Thyroid gland (tissue), 4 donors: ENCODE results near the gene SPOCK2. TPM values are rescaled to one million over a fixed set of nuclear protein-coding genes. Genes with fewer than 3 reads are reported as not detected.

ENCODE experiments used
- DNase-seq, 2 donors: peaks; one replicate each; pipeline ENCODE4 v3.0.0-alpha.2; 2019
- H3K27ac ChIP-seq, 3 donors: fragments of 200-600 bp; sonication (generic); 1 replicate in 2 of 3; 2 replicates in 1 of 3; pipeline ENCODE4 v1.5.1; 2016 to 2019; ENCODE audit warnings: mild to moderate bottlenecking in 1 of 3, moderate library complexity in 1 of 3
- H3K27me3 ChIP-seq: fragments of 200-600 bp; sonication (generic); one replicate; pipeline ENCODE4 v1.5.1; 2019
- H3K36me3 ChIP-seq, 2 donors: fragments of 200-600 bp; sonication (generic); one replicate each; pipeline ENCODE4 v1.5.1; 2016 to 2019
- H3K4me1 ChIP-seq, 2 donors: fragments of 200-600 bp; sonication (generic); one replicate each; pipeline ENCODE4 v1.5.1; 2017 to 2019
- H3K4me3 ChIP-seq, 3 donors: fragments of 200-600 bp; sonication (generic); replicated peaks in 1 of 3; 1 replicate in 2 of 3; 2 replicates in 1 of 3; pipeline ENCODE4 v1.5.1; 2016; ENCODE audit warnings: mild to moderate bottlenecking in 1 of 3
- H3K9me3 ChIP-seq: fragments of 200-600 bp; sonication (generic); one replicate; pipeline ENCODE4 v1.5.1; 2017
- CTCF ChIP-seq, 6 experiments: fragments of 200-600 bp in 3 of 6; fragments of 450-650 bp in 3 of 6; sonication (generic) in 3 of 6; IDR thresholded peaks; one replicate each; pipeline ENCODE4 v1.5.1; 2016 to 2019; ENCODE audit warnings: antibody characterized with exemption in 6 of 6, mild to moderate bottlenecking in 2 of 6, inconsistent platforms in 1 of 6, moderate library complexity in 1 of 6
- POLR2A ChIP-seq, 2 donors: fragments of 450-650 bp; IDR thresholded peaks; one replicate each; pipeline ENCODE4 v1.6.1; 2017; ENCODE audit warnings: antibody characterized with exemption in 2 of 2, mild to moderate bottlenecking in 2 of 2, moderate library complexity in 1 of 2
- WGBS, 2 donors: methylation state at CpG; one replicate each; pipeline ENCODE4 v1.1.5; 2017; 5-methylcytosine and 5-hydroxymethylcytosine counted together
- intact Hi-C: fragments of 100-400 bp; cut with DNase I; formaldehyde crosslinking; loops from one replicate; pipeline ENCODE4 v1.15.1; 2023
- total RNA-seq, 4 donors: library from RNA; depleted of rRNA; stranded (reverse); fragments of >200 nt; gene quantifications; one replicate each; pipeline ENCODE4 v1.2.3, GENCODE V29; 2016

Gene SPOCK2
- total RNA-seq, 4 donors from 2014 or later = 4.3 to 17.6 (median 13.5) TPM

GRCh38 chr10:72089618-72090017 lies 1.3 kb upstream of the SPOCK2 start:
- H3K27me3 ChIP-seq = peaks cover 22% of the 10 kb centered on the region
- intact Hi-C loops = no loop called here
- H3K9me3 ChIP-seq = no peaks in the 10 kb centered on the region
- no peak for TF ChIP-seq CTCF (IDR thresholded peaks at IDR 0.05)
- no peak for TF ChIP-seq POLR2A (IDR thresholded peaks at IDR 0.05)
- no peak overlapping the region for H3K27ac ChIP-seq
- WGBS, 2 donors = 76 to 87% methylated on average over 6 of the region's 6 CpGs
- DNase-seq = no peak
- peaks cover 12 to 18% of the 10 kb centered on the region in 2 donors for H3K4me1 ChIP-seq
- no peaks in the 10 kb centered on the region for H3K36me3 ChIP-seq
- H3K4me3 ChIP-seq = no peak overlapping the region

- peaks cover 22% of the 10 kb centered on the region for H3K27me3 ChIP-seq
- no peak overlapping the region for H3K4me3 ChIP-seq
- H3K4me1 ChIP-seq = peaks cover 12 to 18% of the 10 kb centered on the region in 2 donors
- no peaks in the 10 kb centered on the region for H3K36me3 ChIP-seq
- TF ChIP-seq CTCF (IDR thresholded peaks at IDR 0.05) (no peak), POLR2A (IDR thresholded peaks at IDR 0.05) (no peak)
- intact Hi-C loops = no loop called here
- H3K9me3 ChIP-seq = no peaks in the 10 kb centered on the region
- H3K27ac ChIP-seq = no peak overlapping the region
- 62 to 68% methylated on average over 13 to 14 of the region's 14 CpGs for WGBS, 2 donors
- DNase-seq = no peak
Observed at GRCh38 chr10:72088889-72089575, 681 bp upstream of the SPOCK2 start.

- H3K4me3 ChIP-seq = peak overlapping the region in 1 of 3 donors; percentile 19
- TF ChIP-seq POLR2A (IDR thresholded peaks at IDR 0.05) = no peak
- no peak for TF ChIP-seq CTCF (IDR thresholded peaks at IDR 0.05)
- WGBS, 2 donors = 0 to 3% methylated on average over 2 to 15 of the region's 50 CpGs
- intact Hi-C loops = no loop called here
- H3K27me3 ChIP-seq = peaks cover 22% of the 10 kb centered on the region
- H3K9me3 ChIP-seq = no peaks in the 10 kb centered on the region
- no peaks in the 10 kb centered on the region for H3K36me3 ChIP-seq
- peaks cover 12 to 18% of the 10 kb centered on the region in 2 donors for H3K4me1 ChIP-seq
- peak overlapping the region in 2 of 3 donors; percentile 1 to 50 for H3K27ac ChIP-seq
- DNase-seq = peak in 1 of 2 donors; percentile 10
Observed at GRCh38 chr10:72087392-72087968, 871 bp downstream of the SPOCK2 start.

GRCh38 chr10:72086466-72087391 lies 1.6 kb downstream of the SPOCK2 start:
- H3K9me3 ChIP-seq = no peaks in the 10 kb centered on the region
- TF ChIP-seq POLR2A (IDR thresholded peaks at IDR 0.05) = no peak
- TF ChIP-seq CTCF (IDR thresholded peaks at IDR 0.05) = no peak
- peak; percentile 12 to 32 for DNase-seq
- H3K27me3 ChIP-seq = peaks cover 22% of the 10 kb centered on the region
- intact Hi-C loops = no loop called here
- peaks cover 12 to 18% of the 10 kb centered on the region in 2 donors for H3K4me1 ChIP-seq
- H3K4me3 ChIP-seq = peak overlapping the region in 1 of 3 donors; percentile 19
- WGBS, 2 donors = 60 to 75% methylated on average over 37 to 41 of the region's 61 CpGs
- peak overlapping the region in 1 of 3 donors; percentile 50 for H3K27ac ChIP-seq
- no peaks in the 10 kb centered on the region for H3K36me3 ChIP-seq
